EL (cell line): ENCODE measurements around the gene SLC24A4.
"Not testable (repeated sequence)": the region's sequence is repeated elsewhere in the genome, so short reads cannot be mapped to it uniquely, and the experiment has no call there.

Source experiments
- DNase-seq: peaks from one replicate; pipeline ENCODE4 v3.0.0-alpha.2; 2016

SLC24A4 gene

GRCh38 chr14:92372230-92372629 is 49.3 kb downstream of the SLC24A4 start:
- no peak for DNase-seq

GRCh38 chr14:92373336-92373735 is 50.4 kb downstream of the SLC24A4 start:
- peak; percentile 20 for DNase-seq

- DNase-seq = no peak
These were observed 57.2 kb downstream of the SLC24A4 start for GRCh38 chr14:92380131-92380530.

- no peak for DNase-seq
These were observed 57.6 kb downstream of the SLC24A4 start for GRCh38 chr14:92380582-92380981.

- no peak for DNase-seq
These were observed 59.7 kb downstream of the SLC24A4 start for GRCh38 chr14:92382677-92383076.

GRCh38 chr14:92383805-92384204 is 60.8 kb downstream of the SLC24A4 start:
- no peak for DNase-seq

- no peak for DNase-seq
These were observed 61.6 kb downstream of the SLC24A4 start for GRCh38 chr14:92384461-92385133.

GRCh38 chr14:92385561-92385960 is 62.6 kb downstream of the SLC24A4 start:
- DNase-seq = no peak

- no peak for DNase-seq
These were observed 63.2 kb downstream of the SLC24A4 start for GRCh38 chr14:92386165-92386564.

GRCh38 chr14:92386637-92387036 is 63.7 kb downstream of the SLC24A4 start:
- DNase-seq = no peak

GRCh38 chr14:92387578-92387977 is 64.6 kb downstream of the SLC24A4 start:
- no peak for DNase-seq

GRCh38 chr14:92389598-92390158 is 66.7 kb downstream of the SLC24A4 start:
- DNase-seq = no peak

GRCh38 chr14:92391726-92392125 is 68.8 kb downstream of the SLC24A4 start:
- no peak for DNase-seq

- DNase-seq = no peak
These were observed 69.7 kb downstream of the SLC24A4 start for GRCh38 chr14:92392711-92393110.

- DNase-seq = peak; percentile 86
These were observed 74.4 kb downstream of the SLC24A4 start for GRCh38 chr14:92397150-92397952.

GRCh38 chr14:92397953-92398564 is 75.1 kb downstream of the SLC24A4 start:
- DNase-seq = no peak

- DNase-seq = no peak
These were observed 76.1 kb downstream of the SLC24A4 start for GRCh38 chr14:92398888-92399636.

GRCh38 chr14:92400579-92401444 is 77.8 kb downstream of the SLC24A4 start:
- DNase-seq = no peak

GRCh38 chr14:92401561-92401960 is 78.6 kb downstream of the SLC24A4 start:
- DNase-seq = no peak

GRCh38 chr14:92402500-92402899 is 79.5 kb downstream of the SLC24A4 start:
- not testable (repeated sequence) for DNase-seq

- DNase-seq = no peak
These were observed 81.1 kb downstream of the SLC24A4 start for GRCh38 chr14:92404018-92404417.

- DNase-seq = no peak
These were observed 81.5 kb downstream of the SLC24A4 start for GRCh38 chr14:92404421-92404820.
